ENCODE data around the gene EPC1.
A peak's percentile ranks its signal among the peaks of the same experiment; 100 is the strongest.
"Not testable (repeated sequence)": the region's sequence is repeated elsewhere in the genome, so short reads cannot be mapped to it uniquely, and the experiment has no call there.

The EPC1 gene

GRCh38 chr10:32367793-32368453 lies 21.0 kb upstream of the EPC1 start:
- peak; percentile 19 for DNase-seq

DNA sequence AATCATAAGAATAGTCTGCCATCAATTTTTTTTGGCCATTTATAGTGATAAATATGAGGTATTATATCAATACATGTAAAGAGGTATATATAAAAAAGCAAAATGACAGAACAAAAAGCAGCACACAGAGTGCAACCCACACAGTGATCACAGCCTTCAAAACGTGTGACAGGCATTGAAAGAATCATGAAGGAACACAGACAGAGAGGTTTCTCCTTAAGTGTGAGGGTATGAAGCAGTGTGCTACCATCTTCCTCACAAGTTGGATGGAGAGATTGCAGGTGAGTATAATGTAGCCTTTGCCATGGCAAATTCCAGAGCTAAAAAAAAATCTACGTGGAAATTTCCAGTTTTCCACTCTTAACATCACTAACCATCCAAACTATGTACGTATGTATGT lies 19.6 kb upstream of the EPC1 start:
- no peak for DNase-seq

- no peak for DNase-seq
Observed at GRCh38 chr10:32366111-32366510, 19.2 kb upstream of the EPC1 start.

DNA sequence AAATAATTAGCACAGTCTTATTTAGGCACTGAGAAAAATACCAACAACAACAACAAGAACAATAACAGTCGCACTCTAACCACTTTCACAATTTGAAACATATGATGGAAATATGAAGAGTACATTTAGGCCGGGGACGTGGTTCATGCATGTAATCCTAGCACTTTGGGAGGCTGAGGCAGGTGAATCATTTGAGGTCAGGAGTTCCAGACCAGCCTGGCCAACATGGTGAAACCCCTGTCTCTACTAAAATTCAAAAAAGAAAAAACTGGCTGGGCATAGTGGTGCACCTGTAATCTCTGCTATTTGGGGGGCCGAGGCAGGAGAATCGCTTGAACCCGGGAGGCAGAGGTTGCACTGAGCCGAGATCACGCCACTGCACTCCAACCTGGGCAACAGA lies 18.4 kb upstream of the EPC1 start:
- not testable (repeated sequence) for DNase-seq

DNA sequence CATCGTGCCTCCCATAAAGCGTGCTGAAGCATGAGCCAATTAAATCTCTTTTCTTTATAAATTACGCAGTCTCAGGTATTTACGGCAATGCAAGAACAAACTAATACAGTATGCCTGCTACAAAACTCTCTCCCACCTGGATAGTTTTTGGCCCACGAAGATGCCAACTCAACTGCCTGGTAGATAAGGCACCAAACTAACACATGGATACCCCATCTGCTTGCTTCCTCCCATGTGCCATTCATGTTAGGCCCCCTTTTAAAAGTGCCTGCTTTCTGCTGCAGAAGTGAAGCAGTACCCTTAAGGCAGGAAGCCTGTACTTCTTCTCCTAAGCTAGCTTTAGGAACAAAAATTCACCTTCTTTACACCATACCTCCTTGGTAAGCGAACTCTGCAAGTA lies 15.6 kb upstream of the EPC1 start:
- DNase-seq: no peak

DNA sequence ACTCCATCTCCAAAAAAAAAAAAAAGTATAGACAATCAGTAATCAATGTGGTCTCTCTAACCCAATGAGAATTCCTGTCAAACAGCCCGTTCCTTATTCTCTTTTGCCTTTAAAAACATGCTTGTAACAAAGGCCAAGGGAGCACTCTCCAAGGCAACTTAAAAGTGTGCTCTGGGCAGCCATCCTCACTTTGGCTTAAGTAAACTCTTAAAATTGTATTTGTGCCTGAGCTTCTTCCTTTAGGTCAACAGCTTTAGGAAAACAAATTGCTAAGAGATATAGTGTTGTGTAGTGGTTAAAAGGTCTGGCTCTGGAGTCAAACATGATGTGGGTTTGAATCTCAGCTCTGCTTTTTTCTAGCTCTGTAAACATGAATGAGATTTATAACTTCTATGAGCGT lies 13.9 kb upstream of the EPC1 start:
- no peak for DNase-seq

DNA sequence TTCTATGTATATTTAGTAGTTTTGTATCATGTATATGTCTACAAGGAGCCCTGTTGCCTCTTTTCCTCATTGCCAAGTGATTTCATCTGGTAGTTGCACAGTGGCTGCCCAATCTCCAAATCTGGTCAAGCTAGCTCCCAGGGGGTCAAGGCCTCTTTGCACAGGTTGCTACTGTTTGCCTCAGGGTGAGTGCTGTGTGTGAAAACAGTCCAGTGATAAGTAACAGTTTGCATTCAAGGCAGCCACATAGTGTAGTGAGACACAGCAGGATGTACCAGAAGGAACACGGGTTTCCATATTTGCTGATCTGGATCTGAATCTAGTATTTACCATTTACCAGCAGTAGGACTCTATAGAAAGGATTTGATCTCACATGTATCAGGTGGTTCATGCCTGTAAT lies 13.3 kb upstream of the EPC1 start:
- DNase-seq: no peak

DNA sequence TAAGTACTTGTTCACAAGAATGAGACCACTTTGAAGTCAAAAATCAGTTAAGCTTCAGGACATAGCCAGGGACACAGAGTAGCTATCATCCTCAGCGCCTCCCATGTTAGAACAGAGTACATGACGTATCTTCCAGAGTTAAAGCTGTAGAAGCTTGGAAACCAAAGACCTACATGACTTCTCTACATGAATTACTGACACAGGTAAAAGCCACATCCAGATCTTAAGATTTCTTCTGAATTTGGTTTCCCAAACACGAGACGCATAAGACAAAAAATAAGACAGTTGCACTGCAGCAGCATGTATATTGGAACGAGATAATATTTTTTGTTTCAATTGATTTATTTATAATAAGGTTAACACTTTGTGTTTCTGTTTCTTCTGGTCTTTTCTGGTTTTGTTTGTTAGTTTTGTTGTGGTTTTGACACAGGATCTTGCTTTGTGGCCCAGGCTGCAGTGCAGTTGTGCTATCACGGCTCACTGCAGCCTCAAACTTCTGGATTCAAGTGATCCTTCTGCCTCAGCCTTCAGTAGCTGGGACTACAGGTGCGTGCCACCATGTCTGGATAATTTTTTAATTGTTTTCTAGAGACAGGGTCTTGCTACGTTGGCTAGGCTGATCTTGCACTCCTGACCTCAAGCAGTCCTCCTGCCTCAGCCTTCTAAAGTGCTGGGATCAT lies 10.2 kb upstream of the EPC1 start:
- DNase-seq: no peak

DNA sequence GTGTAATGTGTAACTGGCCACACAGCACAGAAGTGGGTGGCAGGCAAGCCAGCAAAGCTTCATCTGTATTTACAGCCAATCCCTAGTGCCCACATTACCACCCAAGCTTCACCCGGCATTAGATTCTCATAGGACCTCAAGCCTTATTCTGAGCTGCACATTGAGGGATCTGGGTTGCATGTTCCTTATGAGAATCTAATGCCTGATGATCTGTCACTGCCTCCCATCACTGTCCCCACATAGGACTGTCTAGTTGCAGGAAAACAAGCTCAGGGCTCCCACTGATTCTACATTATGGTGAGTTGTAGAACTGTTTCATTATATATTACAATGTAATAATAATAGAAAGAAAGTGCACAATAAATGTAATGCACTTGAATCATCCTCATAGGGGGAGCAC lies 7.7 kb upstream of the EPC1 start:
- DNase-seq: not testable (repeated sequence)

DNA sequence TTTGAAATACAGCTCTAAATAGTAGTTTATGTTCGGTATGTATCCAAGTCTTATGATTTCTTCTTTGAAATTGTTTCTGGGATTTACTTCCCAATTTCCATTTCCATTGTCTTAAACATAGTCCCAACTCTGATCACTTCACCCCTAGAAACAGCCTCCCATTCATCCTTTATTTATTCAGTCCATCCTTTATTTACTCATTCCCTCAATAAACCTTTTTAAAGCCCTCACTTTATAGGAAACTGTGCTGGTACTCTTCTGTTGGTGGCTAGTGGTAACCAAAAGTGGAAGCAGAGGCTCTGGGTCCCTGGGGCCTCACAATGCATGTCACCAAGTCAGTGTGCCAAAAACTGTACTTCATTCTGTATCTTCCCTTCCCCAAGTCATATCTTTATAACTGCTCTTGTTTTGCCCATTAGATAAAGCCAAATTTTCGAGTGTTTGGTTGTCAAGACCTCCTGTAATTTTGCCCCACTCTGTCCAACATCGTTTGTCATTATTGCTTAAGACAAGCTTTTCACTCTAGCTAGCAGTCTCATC lies 3.9 kb upstream of the EPC1 start:
- DNase-seq: peak; percentile 48

DNA sequence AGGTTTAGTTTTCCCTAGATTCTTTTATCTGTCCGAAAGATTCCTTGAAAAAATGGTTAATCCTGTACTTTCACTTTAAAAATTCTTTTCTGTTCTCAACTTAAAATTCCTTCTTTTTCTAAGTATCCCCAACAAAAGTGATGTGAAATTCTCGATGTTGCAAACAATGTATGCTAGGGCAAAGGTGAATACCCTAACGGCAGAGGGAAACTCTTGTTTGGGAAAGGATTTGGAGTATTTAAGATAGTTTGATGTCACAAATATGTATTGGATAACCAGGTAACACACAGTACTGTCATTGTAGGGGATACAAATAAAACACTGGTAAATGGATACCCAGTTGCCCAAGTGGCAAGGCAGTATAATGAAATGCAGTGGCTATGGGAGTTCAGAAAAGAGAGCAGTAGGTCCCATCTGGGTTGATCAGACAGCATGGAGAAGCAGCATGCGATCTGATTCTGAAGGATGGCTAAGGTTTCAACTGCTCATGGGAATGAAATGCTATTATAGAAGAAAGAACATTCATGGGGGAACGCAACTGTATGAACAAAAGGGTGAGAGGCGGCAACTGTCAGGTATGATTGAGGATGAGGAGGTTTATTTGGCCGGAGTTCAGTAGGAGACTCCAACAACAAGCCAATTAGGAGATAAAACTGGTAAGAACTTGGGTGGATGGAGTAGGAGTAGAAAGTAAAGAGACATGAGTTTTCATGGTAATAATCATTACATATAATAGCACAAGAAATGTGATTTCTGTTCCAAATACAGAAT lies 3.2 kb upstream of the EPC1 start:
- DNase-seq: peak; percentile 38

- DNase-seq: no peak
Observed at GRCh38 chr10:32349199-32349585, 2.2 kb upstream of the EPC1 start.

DNA sequence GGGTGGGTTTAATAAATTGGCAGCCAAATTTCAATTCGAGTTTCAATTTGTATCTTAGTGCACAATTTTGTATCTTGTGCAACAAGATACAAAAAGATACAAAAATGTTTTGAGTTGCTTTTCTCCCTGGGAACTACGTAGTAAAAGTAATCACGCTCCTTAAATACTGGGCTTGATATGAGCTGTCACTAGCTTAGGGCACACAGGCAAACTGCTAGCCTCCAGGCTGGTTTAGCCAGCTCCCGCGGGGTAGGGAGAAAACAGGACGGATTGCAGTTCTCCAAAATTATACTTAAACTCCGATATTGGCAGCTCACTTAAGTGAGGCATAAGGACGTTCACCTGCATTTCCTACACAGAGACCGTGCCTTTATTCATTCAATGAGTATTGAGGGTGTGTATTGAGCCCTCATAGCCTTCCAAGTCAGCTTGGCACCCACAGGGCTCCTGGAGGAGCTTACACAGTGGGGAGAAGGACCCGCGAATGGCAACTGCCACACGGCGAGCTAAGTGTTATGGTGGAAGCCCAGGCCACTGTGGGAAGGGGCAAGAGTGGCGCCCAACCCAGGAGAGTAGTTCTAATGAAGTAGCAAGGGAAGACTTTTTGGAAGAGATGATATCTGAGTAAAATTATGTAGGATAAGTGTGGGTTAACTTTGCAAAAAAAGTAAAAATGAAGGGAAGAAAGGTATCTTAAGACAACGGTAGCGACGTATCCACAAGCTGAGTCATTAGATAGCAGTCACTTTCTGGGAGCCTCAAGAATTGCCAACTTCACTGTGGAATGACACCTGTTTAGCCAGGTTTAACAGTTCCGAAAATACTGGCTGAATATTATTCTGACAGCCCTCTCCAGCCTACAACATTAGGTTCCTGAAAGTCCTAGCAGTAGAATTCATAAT lies 1.6 kb upstream of the EPC1 start:
- peak; percentile 18 for DNase-seq

DNA sequence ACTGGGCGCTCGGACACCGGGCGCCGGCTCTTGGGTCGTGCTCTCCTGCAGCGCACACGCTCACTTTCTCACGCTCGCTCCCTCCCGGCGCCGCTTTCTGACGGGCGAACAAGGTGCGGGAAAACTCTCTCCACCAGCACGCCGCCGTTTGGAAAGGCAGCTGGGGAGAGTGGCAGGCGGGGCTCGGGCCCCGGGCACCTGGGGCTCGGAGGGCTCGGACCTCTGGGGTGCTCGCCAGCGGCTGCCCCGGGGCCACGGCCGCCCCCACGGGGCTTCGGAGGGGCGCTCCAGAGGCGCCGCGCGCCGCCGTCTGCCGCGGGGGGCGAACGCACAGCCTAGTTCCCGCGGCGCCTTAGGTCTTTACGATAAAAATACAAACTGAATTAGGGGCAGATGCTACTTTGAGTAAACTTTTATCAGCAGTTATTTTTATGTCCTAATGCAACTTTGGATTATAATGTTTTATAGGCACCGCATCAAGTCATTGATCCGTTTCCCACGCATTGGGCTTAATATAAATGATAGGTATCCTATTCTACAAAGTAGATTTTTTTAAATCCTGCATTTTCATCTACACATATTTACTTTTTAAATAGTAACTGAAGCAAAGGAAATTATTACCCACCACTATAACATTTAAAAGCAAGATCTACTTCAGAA lies 535 bp upstream of the EPC1 start:
- peak; percentile 18 for DNase-seq

GRCh38 chr10:32346134-32346550 lies 816 bp downstream of the EPC1 start:
- DNase-seq: peak; percentile 85

DNA sequence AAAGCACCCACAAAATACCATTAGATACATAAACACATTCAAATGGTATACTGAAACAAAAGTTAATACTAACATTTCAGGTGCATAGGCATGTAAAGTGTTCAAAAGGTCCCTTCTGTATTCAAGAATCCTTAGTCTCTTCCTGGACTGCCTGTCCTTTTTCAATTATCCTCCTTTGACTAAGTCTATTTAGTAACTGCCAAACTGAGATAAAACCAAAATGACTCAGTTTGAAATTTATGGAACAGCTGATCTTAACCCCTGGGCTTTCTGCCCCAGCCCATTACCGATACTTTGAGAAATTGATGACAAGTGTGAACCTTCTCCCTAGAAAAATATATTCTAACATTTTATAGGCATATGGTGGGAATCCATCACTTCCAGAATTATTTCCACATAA lies 5.4 kb downstream of the EPC1 start:
- DNase-seq: no peak

- DNase-seq: no peak
Observed at GRCh38 chr10:32340596-32341180, 6.3 kb downstream of the EPC1 start.

DNA sequence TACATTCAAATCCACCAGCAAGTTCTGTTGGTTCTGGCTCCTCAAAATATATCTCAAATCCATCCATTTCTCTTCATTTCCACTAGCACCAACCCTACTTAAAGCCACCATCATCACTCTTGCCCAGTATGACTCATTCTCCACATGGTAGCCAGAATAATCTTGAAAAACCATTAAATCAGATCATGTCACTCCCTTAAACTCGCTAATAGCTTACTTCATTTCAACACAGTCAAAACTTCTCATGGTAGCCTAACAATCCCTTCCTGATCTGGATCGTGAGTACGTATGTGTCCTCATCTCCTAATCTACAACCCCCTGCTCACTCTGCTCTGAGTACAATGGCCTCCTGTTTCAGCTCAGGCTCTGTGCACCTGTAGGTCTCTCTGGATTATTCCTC lies 8.7 kb downstream of the EPC1 start:
- no peak for DNase-seq

- no peak for DNase-seq
Observed at GRCh38 chr10:32337350-32337749, 9.6 kb downstream of the EPC1 start.

DNA sequence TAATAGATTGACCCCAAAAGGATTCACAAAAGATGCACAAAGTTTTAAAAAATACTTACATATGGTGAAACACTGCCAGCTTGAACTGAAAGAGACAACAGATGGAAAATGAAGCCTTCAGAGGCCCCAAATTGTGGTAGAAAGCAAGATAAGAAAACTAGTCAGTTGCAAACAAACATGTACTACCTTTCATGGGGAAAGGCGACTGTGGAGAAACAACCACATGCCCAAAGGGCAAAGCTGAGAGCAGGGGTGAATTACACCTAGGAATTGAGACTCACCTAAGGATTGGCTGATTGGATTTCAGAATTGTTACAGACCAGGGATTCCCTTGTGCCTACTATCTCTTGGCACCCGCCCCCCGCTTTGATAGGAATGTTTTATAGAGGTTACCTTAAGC lies 13.1 kb downstream of the EPC1 start:
- DNase-seq: no peak

DNA sequence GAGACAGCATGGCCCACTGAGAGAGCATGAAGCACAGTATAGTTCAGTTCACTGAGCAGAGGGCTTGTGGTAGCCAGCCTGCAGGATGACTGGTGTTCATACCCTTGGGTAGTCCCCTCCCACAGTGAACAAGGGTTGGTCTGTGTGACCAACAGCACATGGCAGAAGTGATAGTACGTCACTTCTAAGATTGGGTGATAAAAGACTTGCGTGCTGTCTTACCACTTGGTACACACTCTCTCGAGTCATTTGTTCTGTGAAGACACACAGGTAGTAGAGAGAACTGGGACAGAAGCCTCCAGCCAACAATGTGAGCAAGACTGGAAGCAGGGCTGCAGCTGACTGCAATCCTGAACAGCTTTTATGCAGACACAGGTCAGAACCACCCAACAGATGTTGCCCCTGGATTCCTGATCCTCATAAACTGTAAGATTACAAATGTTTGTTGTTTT lies 14.6 kb downstream of the EPC1 start:
- DNase-seq: no peak

DNA sequence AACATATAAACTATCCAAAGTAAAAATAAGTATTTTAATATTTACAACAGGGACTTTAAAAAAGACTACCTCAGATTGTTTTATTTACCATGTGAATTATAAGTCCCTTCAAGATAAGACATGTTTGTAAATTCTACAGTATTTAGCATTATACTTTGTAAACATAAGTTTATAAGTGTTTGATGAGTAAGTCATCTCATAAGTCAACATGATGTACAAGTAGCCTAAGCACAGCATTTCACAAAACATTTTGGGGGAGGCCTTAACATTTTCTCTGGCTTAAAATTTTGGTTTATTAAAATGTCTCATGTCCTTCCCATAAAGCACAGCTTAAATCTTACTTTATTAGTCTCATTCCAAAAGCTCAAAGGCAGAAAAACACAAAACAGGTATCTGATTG lies 15.4 kb downstream of the EPC1 start:
- DNase-seq: no peak

Data from NCI-H1092 treated with DMSO at 0.1 percent for 48 hours (cell line).